GM18909 (cell line): Measurements from ENCODE around the gene TMEM213.

Source experiments
- ATAC-seq: cut with Tn5 transposase; IDR thresholded peaks from one replicate; pipeline ENCODE4 v1.9.1; 2021; ENCODE audit warnings: mild to moderate bottlenecking; ENCODE audit not compliant: unreplicated experiment, poor library complexity

Gene TMEM213

DNA sequence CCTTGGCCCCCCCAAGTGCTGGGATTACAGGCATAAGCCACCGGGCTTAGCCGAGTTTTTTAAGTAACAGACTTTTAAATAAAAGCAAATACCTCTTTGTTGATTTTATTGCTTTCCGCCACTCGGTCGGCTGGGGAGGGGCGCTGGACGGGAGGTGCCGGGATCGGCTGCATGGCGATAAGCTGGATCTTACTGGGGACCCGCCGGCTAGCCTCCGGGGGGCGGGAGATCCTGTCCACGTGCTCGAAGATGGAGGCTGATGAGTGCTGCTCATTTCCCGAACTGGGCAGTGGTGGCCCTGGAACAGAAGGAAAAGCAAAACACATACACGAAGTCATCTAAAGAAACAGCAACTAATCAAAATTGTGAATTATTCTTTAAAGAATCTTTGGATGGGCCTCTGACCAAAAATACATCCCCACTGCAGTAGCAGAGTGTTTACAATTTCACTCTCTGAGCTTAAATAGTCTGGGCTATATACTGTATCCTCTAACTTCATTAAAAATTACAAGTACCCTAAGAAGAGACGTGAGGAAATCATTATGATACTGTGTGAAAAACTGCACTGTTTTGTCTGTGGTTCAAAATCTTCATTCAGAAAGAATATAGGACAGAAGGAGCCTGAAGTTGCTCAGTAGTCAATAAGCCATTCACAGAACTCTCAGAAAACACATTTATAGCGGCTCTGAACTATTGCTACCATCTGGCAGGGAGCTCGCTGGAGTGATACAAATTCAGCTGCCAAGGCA lies 73.4 kb downstream of the TMEM213 start:
- ATAC-seq = no peak

DNA sequence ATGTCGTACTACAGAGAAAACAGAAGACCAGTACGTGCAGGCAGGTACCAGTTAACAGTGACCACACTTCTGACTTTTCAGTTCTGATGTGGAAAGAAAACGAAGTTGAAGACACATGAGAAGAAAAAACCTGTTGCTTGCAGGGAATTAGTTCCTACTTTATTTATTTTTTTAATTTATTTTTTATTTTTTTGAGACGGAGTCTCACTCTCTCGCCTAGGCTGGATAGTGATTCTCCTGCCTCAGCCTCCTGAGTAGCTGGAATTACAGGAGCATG lies 74.0 kb downstream of the TMEM213 start:
- no peak for ATAC-seq

DNA sequence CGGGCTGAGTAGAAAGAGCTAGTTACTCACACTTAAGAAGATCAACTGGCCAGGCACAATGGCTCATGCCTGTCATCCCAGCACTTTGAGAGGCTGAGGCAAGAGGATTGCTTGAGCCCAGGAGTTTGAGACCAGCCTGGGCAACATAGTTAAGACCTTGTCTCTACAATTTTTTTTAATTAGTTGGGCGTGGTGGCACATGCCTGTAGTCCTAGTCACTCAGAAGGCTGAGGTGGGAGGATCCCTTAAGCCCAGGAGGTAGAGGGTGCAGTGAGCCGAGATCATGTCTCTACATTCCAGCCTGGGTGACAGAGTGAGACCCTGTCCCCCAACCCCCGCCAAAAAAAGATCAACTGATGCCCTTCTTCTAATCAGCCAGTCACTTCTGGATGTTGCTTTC lies 74.8 kb downstream of the TMEM213 start:
- ATAC-seq = no peak

DNA sequence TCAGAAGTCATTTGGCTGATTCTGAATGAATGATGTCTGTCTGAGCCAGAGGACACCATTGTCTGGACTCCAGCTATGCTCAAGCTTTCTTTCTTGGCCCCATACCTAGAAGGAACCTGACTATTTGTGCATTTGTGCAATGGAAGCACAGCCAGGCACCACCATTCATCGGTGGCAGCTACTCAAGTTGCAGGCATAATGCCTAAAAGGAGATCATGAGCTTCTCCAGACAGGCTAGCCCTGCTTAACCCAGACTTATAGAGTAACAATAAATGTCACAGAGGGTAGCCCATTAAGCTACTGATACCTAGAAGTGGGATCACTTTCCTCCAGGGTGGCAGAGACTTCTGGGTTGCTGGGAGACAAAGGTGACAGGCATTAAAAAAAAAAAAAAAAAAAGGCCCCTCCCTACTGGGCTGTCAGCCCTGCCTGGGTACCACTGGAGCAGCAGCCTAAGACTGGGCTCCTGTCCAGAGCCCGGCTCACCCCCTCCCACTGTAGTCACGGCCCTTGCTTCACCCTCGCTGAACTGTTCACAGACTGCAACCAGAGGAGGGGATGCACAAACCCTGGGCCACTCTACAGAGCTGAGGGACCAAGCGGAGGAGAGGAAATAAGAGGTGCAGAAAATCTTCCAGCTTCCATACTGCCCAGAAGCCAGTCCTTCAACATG lies 75.6 kb downstream of the TMEM213 start:
- ATAC-seq = no peak

DNA sequence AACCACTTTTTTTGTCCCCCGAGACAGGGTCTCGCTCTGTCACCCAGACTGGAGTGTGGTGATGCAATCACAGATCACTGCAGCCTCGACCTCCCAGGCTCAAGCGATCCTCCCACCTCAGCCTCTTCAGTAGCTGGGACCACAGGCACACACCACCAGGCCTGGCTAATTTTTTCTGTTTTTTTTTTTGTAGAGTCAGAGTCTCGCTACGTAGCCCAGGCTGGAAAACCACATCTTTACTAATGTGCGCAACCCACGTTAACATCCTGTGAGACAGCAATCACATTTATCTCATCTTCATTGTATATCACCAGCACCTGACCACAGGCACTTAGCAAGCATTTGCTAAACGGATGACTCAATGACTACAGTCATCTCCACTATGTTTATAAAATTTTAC lies 78.0 kb downstream of the TMEM213 start:
- no peak for ATAC-seq

DNA sequence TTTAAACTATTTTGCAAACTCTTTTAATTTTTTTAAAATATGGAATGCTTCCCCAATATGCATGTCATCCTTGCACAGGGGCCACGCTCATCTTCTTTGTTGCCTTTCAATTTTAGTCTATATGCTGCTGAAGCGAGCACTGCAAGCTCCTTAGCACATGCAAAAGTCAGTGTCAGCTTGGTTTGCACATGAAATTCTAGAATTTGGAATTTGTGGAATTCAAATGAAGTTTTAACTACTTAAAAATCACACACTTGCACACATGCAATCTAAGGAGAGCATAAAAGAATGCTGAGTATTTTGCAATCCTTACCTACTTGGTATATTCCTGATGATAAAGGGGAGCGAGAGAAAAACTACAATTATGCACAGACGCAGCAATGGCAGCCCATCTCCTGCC lies 78.5 kb downstream of the TMEM213 start:
- no peak for ATAC-seq

DNA sequence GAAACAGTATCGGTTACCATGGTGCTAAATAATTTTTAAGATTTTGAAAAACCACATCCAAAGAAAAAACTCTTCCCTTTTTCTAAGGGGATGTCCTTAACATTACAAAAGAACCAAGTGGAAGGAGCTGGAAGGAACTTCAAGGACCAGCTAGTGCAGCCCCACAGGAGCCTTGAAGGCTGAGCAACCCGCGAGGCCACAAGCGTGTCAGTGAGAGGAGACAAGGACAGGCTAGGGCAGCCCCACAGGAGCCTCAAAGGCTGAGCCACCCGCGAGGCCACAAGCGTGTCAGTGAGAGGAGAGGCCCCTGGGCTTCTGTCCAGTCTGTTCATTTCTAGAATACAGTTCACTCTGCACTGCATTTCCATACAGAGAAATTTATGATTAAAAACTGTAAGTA lies 80.3 kb downstream of the TMEM213 start:
- ATAC-seq = no peak

DNA sequence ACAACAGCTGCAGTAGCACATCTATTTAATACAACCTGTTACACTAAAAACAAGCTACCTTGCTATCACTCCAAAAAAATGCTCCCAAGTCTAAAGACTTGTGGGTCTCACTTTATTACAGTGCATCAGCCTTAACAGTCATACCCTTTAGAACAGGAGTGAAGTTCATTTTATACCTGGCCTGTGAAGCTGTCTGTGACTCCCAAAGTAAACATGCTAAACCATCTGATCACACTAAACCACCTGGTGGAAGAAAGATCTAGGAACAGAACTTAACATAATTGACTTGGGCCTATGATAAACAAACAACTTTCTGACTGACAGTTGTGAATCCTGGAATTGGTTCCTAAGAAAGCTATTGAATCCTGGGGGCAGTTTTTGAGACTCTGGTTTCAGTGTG lies 81.1 kb downstream of the TMEM213 start:
- ATAC-seq = no peak

DNA sequence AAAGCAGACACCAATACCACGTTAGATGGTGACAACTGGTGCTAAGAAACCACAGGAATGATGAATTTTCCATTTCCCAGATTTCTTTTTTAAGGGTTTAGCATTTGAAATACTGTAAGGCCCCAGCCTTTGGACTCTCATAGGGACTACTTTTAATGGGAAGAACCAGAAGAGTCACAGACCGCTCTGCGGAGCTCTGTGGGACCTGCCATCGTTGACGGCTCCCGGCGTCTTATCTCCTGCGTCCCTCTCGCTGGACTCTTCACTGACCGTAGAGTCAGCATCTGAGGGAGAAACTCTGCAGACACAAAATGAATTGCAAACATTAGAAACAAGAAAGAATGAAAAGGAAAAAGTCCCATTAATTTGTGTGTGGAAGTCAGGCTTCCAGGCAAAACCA lies 81.6 kb downstream of the TMEM213 start:
- ATAC-seq = no peak

DNA sequence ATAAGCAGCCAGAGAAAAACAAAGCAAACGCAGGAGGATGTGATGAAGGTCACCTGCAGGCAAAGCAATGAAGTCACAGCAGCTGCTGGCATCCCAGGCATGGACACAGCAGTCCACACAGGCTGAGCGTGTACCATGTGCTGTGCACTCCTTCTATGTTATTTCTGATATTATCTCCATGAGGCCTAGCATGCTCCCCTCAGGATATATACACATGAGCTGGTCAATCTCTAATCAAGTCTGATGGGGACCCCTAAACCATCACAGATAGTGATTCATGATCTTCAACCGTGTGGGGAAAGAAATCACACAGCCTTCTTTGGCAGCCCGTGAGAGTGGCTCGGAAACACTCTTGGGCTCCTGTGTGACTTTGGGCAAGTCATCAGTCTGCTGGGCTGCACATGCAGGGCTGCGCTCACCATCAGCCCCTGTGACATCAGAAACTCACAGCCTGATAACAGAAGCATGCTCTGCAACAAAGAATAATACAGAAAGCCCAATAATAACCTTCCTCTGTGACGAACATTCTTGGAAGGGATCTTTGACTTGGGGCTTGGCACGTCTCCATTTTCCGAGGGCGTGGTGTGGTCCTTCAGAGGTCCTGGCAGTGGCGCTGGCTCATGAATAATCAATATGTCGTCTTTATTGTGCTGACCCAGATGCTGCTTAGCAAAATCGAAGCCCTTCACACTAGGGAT lies 83.2 kb downstream of the TMEM213 start:
- no peak for ATAC-seq

DNA sequence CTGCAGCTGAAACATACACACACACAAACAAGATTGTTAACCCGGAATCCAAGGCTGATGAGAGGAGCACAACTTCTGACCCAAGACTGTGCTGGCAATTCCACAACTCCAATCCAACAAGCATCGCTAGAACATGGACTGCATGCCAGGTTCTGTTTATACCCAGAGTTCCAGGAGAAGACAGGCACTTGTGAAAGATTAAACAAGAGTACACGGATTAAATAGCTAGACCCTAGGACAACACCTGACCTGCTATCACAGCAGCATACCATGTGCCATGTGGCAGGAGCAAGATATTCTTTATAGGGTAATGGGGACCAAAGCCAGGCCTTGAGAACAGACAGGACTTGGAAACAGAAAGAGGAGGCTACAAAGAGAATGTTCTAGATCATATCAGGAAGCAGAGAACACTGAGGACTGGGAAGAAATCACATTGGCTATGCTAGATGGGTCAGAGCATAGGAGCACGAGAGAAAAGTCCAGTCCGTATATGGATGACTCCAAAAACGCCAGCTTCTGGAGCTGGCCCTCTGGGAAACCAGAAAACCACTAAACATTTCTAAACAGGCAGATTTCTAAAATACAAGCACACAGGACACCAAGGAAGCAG lies 83.9 kb downstream of the TMEM213 start:
- ATAC-seq = no peak

DNA sequence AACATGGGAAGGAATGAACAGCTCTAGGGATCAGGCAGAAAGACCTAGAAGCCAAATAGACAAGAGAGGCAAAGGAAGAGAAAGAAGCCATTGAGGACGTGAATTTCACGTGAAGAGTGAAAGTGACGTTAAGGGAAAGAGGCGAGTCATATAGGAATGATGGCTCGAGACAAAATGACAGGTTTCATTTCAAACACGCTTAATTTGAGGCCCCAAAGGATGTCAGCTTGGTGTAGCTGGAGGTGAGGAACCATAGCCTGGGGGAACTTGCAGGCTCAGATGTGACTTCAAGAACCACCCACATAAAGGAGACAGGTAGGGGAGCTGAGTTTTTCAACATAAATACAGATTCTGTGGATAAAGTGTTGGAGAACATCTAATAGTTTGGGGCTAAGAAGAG lies 84.5 kb downstream of the TMEM213 start:
- ATAC-seq = no peak

DNA sequence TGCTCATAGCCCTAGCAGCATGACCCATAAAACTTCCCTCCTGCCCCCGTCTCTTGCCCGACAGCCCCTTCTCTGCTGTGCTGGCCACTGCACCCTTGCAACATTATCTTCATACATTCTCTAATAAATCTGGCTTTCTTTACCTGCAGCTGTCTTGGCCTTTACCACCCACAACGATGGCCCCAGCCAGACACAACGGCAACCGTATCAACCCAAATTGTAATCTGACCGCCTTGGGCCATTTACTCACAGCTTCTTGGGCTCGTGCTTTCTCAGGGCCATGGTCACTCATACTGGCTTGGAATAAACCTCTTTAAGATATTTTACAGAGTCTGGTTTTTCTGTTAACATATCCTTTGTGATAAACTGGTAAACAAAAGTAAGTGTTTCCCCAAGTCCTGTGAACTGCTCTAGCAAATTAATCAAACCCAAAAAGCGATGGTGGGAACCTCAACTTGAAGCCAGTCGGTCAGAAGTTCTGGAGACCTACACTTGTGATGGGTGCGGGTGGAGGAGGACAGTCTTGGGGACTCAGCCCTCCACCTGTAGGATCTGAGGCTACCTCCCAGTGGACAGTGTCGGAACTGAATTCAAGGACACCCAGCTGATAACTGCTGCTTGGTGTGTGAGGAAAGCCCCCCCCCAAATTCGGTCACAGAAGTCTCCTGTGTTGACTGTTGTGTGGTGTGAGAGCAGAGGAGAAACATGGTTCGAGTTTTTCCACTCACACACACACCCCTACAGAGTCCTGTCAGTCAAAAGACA lies 87.8 kb downstream of the TMEM213 start:
- ATAC-seq = no peak

DNA sequence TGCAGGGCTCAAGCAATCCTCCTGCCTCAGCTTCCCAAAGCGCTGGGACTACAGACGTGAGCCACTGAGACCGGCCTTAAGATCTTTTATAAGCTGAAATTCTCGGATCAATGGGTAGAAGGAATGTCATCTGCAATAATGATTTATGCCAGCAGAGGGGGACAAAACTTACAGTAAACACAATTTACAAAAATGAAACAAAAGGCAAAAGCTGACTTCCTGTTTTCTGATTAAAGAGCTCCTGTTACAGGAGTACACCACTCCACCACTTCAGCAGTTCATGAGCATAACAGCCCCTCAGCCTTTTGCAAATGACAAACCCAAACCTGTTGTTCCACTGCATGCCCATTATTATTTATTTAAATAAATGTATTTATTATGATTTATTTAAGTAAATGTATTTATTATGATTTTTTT lies 88.7 kb downstream of the TMEM213 start:
- ATAC-seq = peak; percentile 84

DNA sequence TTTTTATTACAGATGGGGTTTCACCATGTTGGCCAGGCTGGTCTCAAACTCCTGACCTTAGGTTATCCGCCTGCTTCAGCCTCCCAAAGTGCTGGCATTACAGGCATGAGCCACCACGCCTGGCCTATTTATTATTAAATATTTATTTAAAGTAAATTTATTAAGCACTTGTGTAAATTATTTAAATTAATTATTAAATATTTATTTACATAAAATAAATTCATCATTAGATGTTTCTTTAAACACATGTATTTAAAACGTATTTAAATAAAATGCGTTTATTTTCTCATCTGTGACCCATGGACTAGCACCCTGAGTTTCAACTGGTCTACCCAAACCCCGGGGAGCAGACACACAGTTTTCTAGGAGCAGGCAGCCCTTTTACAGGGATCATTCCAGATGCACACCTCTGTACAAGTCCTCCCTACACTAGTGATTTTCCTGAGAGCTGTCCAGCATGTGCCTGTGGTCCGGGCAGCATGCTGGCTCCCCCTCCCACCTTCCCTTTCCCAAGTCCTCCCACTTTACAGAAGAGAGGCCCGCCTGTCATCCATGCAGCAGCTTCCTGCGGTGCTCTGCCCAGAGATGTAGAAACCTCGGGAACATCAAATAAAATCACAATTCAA lies 89.4 kb downstream of the TMEM213 start:
- no peak for ATAC-seq
